GM18868 (cell line): ENCODE measurements around the gene CCDC183.
"Not testable (repeated sequence)": the region's sequence is repeated elsewhere in the genome, so short reads cannot be mapped to it uniquely, and the experiment has no call there.

Experiments
- ATAC-seq: cut with Tn5 transposase; IDR thresholded peaks from one replicate; pipeline ENCODE4 v1.9.1; 2021; ENCODE audit warnings: mild to moderate bottlenecking, moderate library complexity; ENCODE audit not compliant: unreplicated experiment

The CCDC183 gene

GRCh38 chr9:136796238-136796774 is at the start of gene CCDC183:
TSS of gene CCDC183 (plus strand) at chr9:136796338. CDS start at chr9:136796398, 60 bp downstream.
- no peak for ATAC-seq

GRCh38 chr9:136746621-136747020 is 49.5 kb upstream of the CCDC183 start:
- ATAC-seq: no peak

DNA sequence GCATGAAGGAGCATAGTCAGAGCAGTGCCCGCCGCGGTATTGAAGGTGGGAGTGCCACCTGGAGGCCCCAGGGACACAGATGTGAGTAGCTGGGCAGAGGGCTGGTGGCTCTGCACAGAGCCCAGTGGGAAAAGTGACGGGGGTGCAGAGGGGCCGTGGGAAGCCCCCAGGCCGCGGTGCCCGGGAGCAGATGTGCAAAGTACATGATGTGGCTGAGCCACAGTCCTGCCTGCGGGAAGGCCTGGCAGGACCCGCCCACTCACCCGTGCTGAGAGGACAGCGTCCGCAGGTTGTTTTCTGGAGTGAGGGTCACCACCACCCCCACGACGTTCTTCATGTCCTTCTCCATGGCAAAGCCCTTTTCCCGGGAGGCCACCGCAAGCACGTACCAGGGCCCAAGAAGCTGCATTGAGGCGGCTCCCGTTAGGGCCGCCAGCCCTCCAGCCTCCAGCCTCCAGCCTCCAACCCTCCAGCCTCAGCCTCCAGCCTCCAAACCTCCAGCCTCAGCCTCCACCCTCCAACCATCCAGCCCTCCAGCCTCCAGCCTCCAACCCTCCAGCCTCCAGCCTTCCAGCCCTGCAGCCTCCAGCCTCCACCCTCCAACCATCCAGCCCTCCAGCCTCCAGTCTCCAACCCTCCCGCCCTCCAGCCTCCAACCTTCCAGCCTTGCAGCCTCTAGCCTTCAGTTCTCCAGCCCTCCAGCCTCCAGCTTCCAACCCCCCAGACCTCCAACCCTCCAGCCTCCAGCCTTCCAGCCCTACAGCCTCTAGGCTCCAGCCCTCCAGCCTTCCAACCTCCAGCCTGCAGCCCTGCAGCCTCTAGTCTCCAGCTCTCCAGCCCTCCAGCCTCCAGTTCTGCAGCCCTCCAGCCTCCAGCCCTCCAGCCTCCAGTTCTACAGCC is 48.7 kb upstream of the CCDC183 start:
- no peak for ATAC-seq

DNA sequence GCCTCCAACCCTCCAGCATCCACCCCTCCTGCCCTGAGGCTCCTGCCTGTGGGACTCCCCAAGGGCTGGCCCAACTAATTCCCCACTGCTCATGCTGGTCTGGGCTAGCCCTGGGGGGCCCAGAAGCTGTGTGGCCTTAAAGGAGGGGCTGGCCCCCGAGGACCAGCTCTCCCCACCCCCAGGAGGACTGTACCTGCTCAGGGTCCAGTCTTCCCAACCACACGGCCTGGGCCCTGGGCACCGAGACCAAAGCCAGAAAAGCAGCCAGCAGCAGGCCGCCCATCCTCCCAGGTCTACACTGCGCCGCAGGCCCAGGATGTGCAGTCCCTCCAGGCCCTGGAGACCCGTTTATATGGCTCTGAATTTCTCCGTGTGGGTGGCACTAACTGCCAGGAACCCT is 47.9 kb upstream of the CCDC183 start, which contains the start of gene LCN6:
Gene LCN6, minus strand, starts transcription at position 325 of the 400 bp plus-strand sequence. Its CDS starts 42 bp downstream, at position 283.
- no peak for ATAC-seq

GRCh38 chr9:136748666-136749611 is 47.2 kb upstream of the CCDC183 start:
- no peak for ATAC-seq

- ATAC-seq: no peak
Measured at GRCh38 chr9:136750526-136750925, 45.6 kb upstream of the CCDC183 start.

- no peak for ATAC-seq
Measured at GRCh38 chr9:136751244-136751643, 44.9 kb upstream of the CCDC183 start.

- ATAC-seq: no peak
Measured at GRCh38 chr9:136751814-136752213, 44.3 kb upstream of the CCDC183 start.

DNA sequence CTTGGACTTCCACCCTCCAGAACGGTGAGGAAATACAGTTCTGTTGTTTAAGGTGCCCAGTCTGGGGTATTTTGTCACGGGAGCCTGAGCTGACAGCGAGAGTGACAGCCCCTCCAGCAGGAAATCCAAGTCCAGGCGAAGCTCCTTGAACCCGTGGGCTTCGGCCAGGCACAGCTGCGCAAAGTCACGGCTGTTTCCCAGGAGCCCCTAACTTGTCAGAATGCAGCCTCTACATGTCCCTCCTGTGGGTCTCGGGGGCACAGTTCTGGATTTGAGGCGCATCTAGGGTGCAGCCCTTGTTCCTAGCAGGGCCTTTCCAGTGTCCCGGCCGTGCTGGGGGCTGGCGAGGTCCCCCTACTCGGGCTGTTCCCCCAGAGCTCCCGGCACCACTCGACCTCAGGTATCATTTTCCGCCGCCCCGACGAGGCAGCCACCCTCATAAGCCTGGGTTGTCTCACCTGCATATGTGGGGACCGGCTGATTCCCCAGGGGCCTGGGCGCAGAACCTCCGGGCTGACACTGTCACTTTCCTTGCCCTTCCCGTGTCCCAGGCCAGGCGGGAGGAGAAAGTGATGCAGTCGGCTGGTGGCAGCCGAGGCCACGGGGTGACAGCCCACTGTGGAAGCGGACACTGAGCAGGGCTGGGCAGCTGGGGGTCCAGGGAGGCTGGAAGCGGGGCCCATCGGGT is 42.6 kb upstream of the CCDC183 start:
- ATAC-seq: no peak

- no peak for ATAC-seq
Measured at GRCh38 chr9:136754059-136754572, 42.0 kb upstream of the CCDC183 start.

DNA sequence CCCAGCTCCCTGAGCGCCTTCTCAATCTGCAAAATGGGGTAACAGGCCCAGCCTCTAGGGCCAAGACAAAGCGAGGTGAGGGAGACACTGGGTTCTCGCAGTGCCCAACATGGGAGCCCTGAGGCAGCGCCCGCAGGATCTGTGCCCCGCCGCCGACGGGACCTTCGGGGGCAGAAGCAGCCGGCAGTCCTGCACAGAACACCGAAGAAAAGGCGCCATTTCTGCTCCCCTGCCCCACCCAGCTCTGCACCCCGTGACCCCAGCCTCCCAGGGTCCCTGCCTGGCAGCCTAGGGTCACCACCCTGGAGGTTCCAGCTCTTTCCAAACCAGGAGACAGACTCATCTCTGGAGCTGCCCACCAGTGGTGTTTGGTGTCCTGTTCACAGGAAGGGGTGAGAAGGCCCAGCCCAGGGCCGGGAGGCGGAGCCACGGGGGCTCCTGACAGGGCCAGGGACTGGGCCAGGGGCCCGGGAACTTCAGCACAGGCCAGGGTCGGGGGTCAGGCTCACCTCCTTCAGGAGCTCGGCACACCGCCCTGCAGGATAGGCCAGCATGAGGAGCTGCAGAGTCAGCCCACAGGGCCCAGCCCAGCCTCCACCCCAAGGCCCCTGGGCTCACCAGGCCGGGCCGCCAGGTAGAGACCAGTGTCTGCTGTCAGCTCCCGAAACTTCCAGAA is 41.4 kb upstream of the CCDC183 start:
- no peak for ATAC-seq

DNA sequence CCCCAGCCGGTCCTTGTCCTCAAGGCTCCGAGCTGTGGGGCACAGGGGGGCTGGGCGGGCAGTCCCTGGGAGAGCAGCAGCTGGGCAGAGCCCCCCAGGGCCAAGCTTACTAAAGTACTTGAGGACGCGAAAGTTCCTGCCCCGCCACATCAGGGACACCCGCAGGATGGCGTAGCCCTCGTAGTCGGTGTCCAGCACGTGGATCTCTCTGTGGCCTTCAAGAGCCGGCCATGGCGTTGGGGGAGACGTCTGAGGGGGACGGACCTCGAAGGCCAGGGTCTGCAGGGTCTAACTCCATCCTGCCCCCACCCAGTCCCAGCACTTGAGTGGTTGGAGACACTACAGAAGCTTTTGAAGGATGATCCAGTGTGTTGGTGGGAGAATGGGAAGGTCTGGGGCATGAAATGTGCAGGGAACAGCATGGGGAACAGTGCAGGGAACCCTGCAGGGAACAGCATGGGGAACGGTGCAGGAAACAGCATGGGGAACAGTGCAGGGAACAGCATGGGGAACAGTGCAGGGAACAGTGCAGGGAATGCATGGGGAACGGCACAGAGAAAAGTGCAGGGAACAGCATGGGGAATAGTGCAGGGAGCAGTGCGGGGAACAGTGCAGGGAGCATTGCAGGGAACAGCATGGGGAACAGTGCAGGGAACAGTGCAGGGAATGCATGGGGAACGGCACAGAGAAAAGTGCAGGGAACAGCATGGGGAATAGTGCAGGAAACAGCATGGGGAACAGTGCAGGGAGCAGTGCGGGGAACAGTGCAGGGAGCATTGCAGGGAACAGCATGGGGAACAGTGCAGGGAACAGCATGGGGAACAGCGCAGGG is 40.6 kb upstream of the CCDC183 start:
- ATAC-seq: not testable (repeated sequence)

DNA sequence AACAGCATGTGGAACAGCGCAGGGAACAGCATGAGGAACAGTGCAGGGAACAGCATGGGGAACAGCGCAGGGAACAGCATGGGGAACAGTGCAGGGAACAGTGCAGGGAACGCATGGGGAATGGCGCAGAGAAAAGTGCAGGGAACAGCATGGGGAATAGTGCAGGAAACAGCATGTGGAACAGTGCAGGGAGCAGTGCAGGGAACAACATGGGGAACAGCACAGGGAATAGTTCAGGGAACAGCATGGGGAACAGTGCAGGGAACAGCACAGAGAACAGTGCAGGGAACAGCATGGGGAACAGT is 40.1 kb upstream of the CCDC183 start:
- ATAC-seq: no peak

- no peak for ATAC-seq
Measured at GRCh38 chr9:136756836-136757235, 39.3 kb upstream of the CCDC183 start.

- no peak for ATAC-seq
Measured at GRCh38 chr9:136757328-136757727, 38.8 kb upstream of the CCDC183 start.

- ATAC-seq: no peak
Measured at GRCh38 chr9:136757751-136758140, 38.4 kb upstream of the CCDC183 start.

DNA sequence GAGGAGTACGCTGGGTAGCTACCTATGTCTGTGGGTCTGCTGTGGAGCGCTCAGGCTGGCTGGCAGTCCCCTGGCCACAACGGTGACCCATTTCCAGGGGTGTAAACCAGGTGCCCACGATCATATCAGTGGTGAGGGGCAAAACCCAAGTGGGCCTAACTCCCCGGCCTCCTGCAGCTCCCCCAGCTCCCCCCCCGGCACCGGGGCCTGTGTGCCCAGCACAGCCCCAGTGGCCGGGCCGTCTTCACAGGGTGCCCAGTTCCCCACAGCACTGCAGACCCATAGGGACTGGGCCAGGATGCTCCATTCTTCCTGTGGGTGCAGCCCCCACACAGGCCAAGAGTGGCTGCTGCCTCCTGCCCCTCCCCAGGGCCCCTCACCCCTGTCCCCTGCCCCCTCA is 37.1 kb upstream of the CCDC183 start:
- no peak for ATAC-seq

GRCh38 chr9:136759436-136760325 is 36.5 kb upstream of the CCDC183 start:
- no peak for ATAC-seq
